SK-N-SH (cell line): ENCODE measurements around the gene TMC1. TPM values are rescaled to one million over a fixed set of nuclear protein-coding genes. Genes with fewer than 3 reads are reported as not detected.

ENCODE experiments used
- CTCF ChIA-PET: fragments of 300-600, 350-600 bp; formaldehyde crosslinking; extraction: SDS; loops from one replicate; lab custom pipeline; 2021; lab: Yijun Ruan, JAX
- POLR2A ChIA-PET: fragments of 350-600 bp; sonication (Branson Sonifier 250); formaldehyde crosslinking; extraction: SDS; loops from one replicate; lab custom pipeline; 2020; ENCODE audit warnings: antibody characterized with exemption, inconsistent platforms; lab: Yijun Ruan, JAX
- DNase-seq: peaks from one replicate; pipeline ENCODE4 v3.0.0; 2012
- H2AFZ ChIP-seq: fragments of 200-600 bp; sonication (generic); 2 replicates; pipeline ENCODE4 v1.8.1; 2016; ENCODE audit warnings: antibody characterized with exemption, mild to moderate bottlenecking, low read depth
- H3F3A ChIP-seq: fragments of 200-600 bp; sonication (generic); replicated peaks from 2 replicates; pipeline ENCODE3; 2016; ENCODE audit warnings: antibody characterized with exemption, mild to moderate bottlenecking; ENCODE audit not compliant: insufficient read depth
- H3K27ac ChIP-seq, 2 experiments: fragments of 200-500 bp in 1 of 2; fragments of 200-600 bp in 1 of 2; sonication (Bioruptor generic) in 1 of 2; sonication (generic), shearing (Covaris generic) in 1 of 2; 2 replicates each; pipeline versions ENCODE4 v1.5.1 to v1.6.1; 2014 to 2016; ENCODE audit warnings: low read depth in 2 of 2, inconsistent platforms in 1 of 2, low read length in 1 of 2, mild to moderate bottlenecking in 1 of 2, mixed read lengths in 1 of 2
- H3K27me3 ChIP-seq: fragments of 200-600 bp; sonication (generic), shearing (Covaris generic); 2 replicates; pipeline ENCODE4 v1.6.1; 2016; ENCODE audit warnings: mixed run types; ENCODE audit not compliant: insufficient read depth
- H3K36me3 ChIP-seq, 2 experiments: fragments of 200-500 bp in 1 of 2; fragments of 200-600 bp in 1 of 2; sonication (Bioruptor generic) in 1 of 2; sonication (generic) in 1 of 2; replicated peaks in 1 of 2; 2 replicates each; pipeline versions ENCODE3 to v1.5.1; 2014 to 2016; ENCODE audit warnings: low read length in 1 of 2, mild to moderate bottlenecking in 1 of 2; ENCODE audit not compliant: insufficient read depth in 2 of 2, control insufficient read depth in 1 of 2
- H3K4me1 ChIP-seq, 2 experiments: fragments of 200-500 bp in 1 of 2; fragments of 200-600 bp in 1 of 2; sonication (Bioruptor generic) in 1 of 2; sonication (generic), shearing (Covaris generic) in 1 of 2; 2 replicates each; pipeline versions ENCODE4 v1.5.1 to v1.6.1; 2014 to 2016; ENCODE audit warnings: low read depth in 1 of 2, low read length in 1 of 2, mixed run types in 1 of 2; ENCODE audit not compliant: insufficient read depth in 2 of 2, control insufficient read depth in 1 of 2
- H3K4me2 ChIP-seq: fragments of 200-600 bp; sonication (generic), shearing (Covaris generic); 2 replicates; pipeline ENCODE4 v1.6.1; 2017; ENCODE audit warnings: mixed run types
- H3K4me3 ChIP-seq, 2 experiments: fragments of 200-500 bp in 1 of 2; fragments of 200-600 bp in 1 of 2; sonication (Bioruptor generic) in 1 of 2; sonication (generic), shearing (Covaris generic) in 1 of 2; 2 replicates each; pipeline versions ENCODE4 v1.5.1 to v1.8.1; 2014 to 2016; ENCODE audit warnings: low read depth in 2 of 2, inconsistent platforms in 1 of 2, low read length in 1 of 2, mild to moderate bottlenecking in 1 of 2, mixed read lengths in 1 of 2, moderate library complexity in 1 of 2
- H3K79me2 ChIP-seq: fragments of 200-600 bp; sonication (generic); 2 replicates; pipeline ENCODE4 v1.8.1; 2017; ENCODE audit warnings: mild to moderate bottlenecking; ENCODE audit not compliant: insufficient read depth
- H3K9ac ChIP-seq: fragments of 200-600 bp; sonication (generic); 2 replicates; pipeline ENCODE4 v1.6.1; 2017; ENCODE audit warnings: mixed run types
- H3K9me2 ChIP-seq: fragments of 200-600 bp; sonication (generic); 2 replicates; pipeline ENCODE4 v1.6.1; 2017; ENCODE audit warnings: mixed run types
- H3K9me3 ChIP-seq: fragments of 200-600 bp; sonication (generic); 2 replicates; pipeline ENCODE4 v1.6.1; 2017; ENCODE audit warnings: mixed run types, mild to moderate bottlenecking, moderate library complexity
- H4K20me1 ChIP-seq: fragments of 200-600 bp; sonication (generic); 2 replicates; pipeline ENCODE4 v1.6.1; 2017; ENCODE audit warnings: mild to moderate bottlenecking, mixed run types; ENCODE audit not compliant: insufficient read depth
- CHD2 ChIP-seq: fragments of 150-350 bp; IDR thresholded peaks from 2 replicates; pipeline ENCODE4 v1.6.1; 2018; ENCODE audit warnings: low read length; ENCODE audit not compliant: partially characterized antibody
- CTCF ChIP-seq: fragments of 200-600 bp; sonication (generic); IDR thresholded peaks from 2 replicates; pipeline ENCODE4 v1.6.1; 2017; ENCODE audit warnings: antibody characterized with exemption, mild to moderate bottlenecking, moderate library complexity
- ELF1 ChIP-seq: IDR thresholded peaks from 2 replicates; pipeline ENCODE4 v1.4.0; 2012
- EP300 ChIP-seq, 2 experiments: IDR thresholded peaks; 2 replicates each; pipeline versions ENCODE4 v1.4.0 to v1.6.1; 2012; ENCODE audit warnings: borderline replicate concordance in 1 of 2, low read depth in 1 of 2, low read length in 1 of 2
- FOSL2 ChIP-seq: IDR thresholded peaks from 2 replicates; pipeline ENCODE4 v1.4.0; 2012; ENCODE audit warnings: low read depth, mild to moderate bottlenecking, moderate library complexity, borderline replicate concordance
- FOXM1 ChIP-seq: IDR thresholded peaks from 2 replicates; pipeline ENCODE4 v1.4.0; 2012; ENCODE audit warnings: low read depth, mild to moderate bottlenecking
- MXI1 ChIP-seq: IDR thresholded peaks from 2 replicates; pipeline ENCODE4 v1.6.1; 2012; ENCODE audit warnings: mild to moderate bottlenecking, low read depth, low read length, improper control_type of control experiment
- POLR2AphosphoS5 ChIP-seq: IDR thresholded peaks from 2 replicates; pipeline ENCODE4 v1.6.1; 2012; ENCODE audit warnings: low read depth, low read length
- RFX5 ChIP-seq: IDR thresholded peaks from 2 replicates; pipeline ENCODE4 v1.6.1; 2012; ENCODE audit warnings: mild to moderate bottlenecking, improper control_type of control experiment, low read length
- SIN3A ChIP-seq: IDR thresholded peaks from 2 replicates; pipeline ENCODE4 v1.6.1; 2012; ENCODE audit warnings: low read depth, mild to moderate bottlenecking, low read length, moderate library complexity, borderline replicate concordance
- SMC3 ChIP-seq: IDR thresholded peaks from 2 replicates; pipeline ENCODE4 v1.6.1; 2012; ENCODE audit warnings: low read depth, low read length, improper control_type of control experiment
- TEAD4 ChIP-seq: IDR thresholded peaks from 2 replicates; pipeline ENCODE4 v1.4.0; 2012; ENCODE audit warnings: mild to moderate bottlenecking, borderline replicate concordance; ENCODE audit not compliant: insufficient read depth
- USF2 ChIP-seq: fragments of 150-350 bp; IDR thresholded peaks from 2 replicates; pipeline ENCODE4 v1.6.1; 2017; ENCODE audit warnings: antibody characterized with exemption, low read length, low read depth, borderline replicate concordance
- WGBS: methylation state at CpG from one replicate; pipeline ENCODE4 v1.1.6; 2017; ENCODE audit warnings: low lambda C conversion rate; 5-methylcytosine and 5-hydroxymethylcytosine counted together
- polyA plus RNA-seq, 3 experiments: library from polyadenylated mRNA; depleted of rRNA; stranded (reverse); fragments of >200 nt; gene quantifications; 2 replicates each; pipeline ENCODE4 v1.2.3, GENCODE V29; 2012
- TF ChIP-seq, protein P1 (sequence below): IDR thresholded peaks from 2 replicates; pipeline ENCODE4 v1.4.0; 2012; ENCODE audit warnings: low read depth, borderline replicate concordance

Gene TMC1
- polyA plus RNA-seq, 1 of the 3 experiments (the other 2 are of a cell fraction): not detected

DNA sequence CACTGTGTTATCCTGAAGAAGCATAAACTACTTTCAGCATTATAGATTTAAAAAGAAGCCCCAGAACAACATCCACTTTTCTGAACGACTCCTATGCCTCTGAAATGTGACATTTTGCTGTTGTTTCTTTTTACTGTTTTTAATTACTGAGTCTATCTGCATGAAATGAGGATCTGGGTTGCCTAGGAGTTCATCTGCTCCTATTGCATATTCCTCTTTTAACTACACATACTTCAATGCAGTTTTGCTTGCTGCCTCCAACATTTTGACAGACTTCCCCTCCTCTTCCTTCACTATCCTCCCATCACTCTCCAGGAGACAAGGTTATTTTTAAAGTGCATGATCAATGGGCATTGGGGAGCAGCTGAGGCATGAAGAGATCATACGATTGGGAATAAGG lies 164.5 kb downstream of the TMC1 start:
- Histone ChIP-seq H3F3A (no peaks in the 10 kb centered on the region), H3K4me1 (no peaks in the 10 kb centered on the region), H3K36me3 (no peaks in the 10 kb centered on the region), H3K4me3 (no peak overlapping the region), H3K9me3 (no peaks in the 10 kb centered on the region), H4K20me1 (no peaks in the 10 kb centered on the region), H2AFZ (no peak overlapping the region), H3K4me2 (no peak overlapping the region)
- DNase-seq: no peak
- CTCF ChIA-PET: no interaction called here
- POLR2A ChIA-PET: no interaction called here
- 12% methylated on average over 2 of the region's 2 CpGs for WGBS
- TF ChIP-seq FOSL2 (no peak), CTCF (no peak), CHD2 (no peak), MXI1 (no peak), EP300 (IDR thresholded peaks at IDR 0.05; ENCODE audit: borderline replicate concordance in 1 of 2, low read depth in 1 of 2, low read length in 1 of 2) (no peak), RFX5 (no peak), ELF1 (no peak), POLR2AphosphoS5 (no peak), TEAD4 (no peak), SMC3 (no peak), FOXM1 (no peak), USF2 (no peak), SIN3A (no peak)
- TF ChIP-seq, protein P1, sequence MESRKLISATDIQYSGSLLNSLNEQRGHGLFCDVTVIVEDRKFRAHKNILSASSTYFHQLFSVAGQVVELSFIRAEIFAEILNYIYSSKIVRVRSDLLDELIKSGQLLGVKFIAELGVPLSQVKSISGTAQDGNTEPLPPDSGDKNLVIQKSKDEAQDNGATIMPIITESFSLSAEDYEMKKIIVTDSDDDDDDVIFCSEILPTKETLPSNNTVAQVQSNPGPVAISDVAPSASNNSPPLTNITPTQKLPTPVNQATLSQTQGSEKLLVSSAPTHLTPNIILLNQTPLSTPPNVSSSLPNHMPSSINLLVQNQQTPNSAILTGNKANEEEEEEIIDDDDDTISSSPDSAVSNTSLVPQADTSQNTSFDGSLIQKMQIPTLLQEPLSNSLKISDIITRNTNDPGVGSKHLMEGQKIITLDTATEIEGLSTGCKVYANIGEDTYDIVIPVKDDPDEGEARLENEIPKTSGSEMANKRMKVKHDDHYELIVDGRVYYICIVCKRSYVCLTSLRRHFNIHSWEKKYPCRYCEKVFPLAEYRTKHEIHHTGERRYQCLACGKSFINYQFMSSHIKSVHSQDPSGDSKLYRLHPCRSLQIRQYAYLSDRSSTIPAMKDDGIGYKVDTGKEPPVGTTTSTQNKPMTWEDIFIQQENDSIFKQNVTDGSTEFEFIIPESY: no peak
- TF ChIP-seq, all 33 proteins: peak for 0
- Histone ChIP-seq H3K27me3 (no peaks in the 10 kb centered on the region), H3K27ac (no peak overlapping the region), H3K9me2 (no peaks in the 10 kb centered on the region), H3K79me2 (no peaks in the 10 kb centered on the region), H3K9ac (no peak overlapping the region)
